ENCODE data around the gene DYNLRB1.

- no peak for TF ChIP-seq CTCF (conservative IDR thresholded peaks at IDR 0.05)
- TF ChIP-seq ZFX (IDR thresholded peaks at IDR 0.05): no peak
Measured at GRCh38 chr20:34559311-34560140, 43.3 kb downstream of the DYNLRB1 start.

Measured in C4-2B (cell line).